Pons (tissue), 1 donor: ENCODE results near the gene RINL.

Experiments
- DNase-seq: peaks from one replicate; pipeline ENCODE4 v3.0.0-alpha.2; 2016; ENCODE audit warnings: low spot score

The RINL gene

GRCh38 chr19:38849147-38849859 lies 28.8 kb downstream of the RINL start:
- peak; percentile 91 for DNase-seq

GRCh38 chr19:38848299-38849146 lies 29.6 kb downstream of the RINL start:
- DNase-seq, result no peak

DNA sequence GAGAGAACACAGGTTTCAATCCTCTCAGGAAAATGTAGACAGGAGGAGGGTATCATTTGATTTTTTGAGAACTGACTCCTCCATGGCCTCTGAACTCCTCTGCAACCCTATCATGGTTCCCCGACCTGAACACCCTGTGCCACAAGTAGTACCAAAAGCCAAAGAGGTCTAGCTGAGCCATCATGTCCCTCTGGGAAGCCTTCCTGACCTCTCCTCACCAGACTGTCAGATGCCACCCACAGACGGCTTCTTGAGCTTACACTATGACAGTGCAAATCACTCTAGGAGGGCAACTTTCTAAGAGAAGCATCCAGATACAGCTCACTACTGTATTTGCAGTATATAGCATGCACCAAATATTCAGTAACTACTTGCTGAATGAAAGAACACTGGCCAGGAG lies 32.0 kb downstream of the RINL start:
- no peak for DNase-seq

- no peak for DNase-seq
These were observed 32.6 kb downstream of the RINL start for GRCh38 chr19:38845374-38846024.

DNA sequence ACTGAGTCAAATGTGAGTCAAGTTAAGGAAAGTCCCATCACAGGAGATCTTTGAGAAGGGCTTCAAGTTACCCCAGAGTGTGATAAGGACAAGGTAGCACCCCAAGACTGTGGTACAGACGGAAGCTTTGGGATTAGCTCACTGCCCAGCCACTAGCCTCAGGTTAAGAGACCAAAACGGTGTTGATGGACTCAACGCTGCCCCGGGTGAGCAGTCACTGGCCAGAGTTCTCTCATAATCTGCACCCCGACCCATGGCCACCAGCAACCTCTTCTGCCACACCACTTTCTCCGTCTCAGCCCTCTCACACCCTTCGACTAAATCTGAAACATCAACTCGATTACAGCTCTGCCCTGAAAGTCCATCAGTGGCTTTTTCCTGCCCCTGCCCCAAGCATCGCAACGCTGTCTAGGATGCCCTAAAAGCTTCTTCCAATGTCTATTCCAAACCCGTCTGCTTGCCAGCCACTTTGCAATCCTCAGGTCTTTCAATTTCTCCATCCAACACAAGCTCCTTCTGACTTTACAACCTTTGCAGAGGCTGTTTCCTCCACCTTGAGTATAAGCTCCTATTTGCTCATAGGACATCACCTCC lies 33.9 kb downstream of the RINL start:
- DNase-seq, result no peak

- no peak for DNase-seq
These were observed 34.8 kb downstream of the RINL start for GRCh38 chr19:38843175-38843758.

GRCh38 chr19:38842439-38843174 lies 35.5 kb downstream of the RINL start:
- DNase-seq, result no peak

- DNase-seq, result no peak
These were observed 36.2 kb downstream of the RINL start for GRCh38 chr19:38841787-38842438.

GRCh38 chr19:38841180-38841766 lies 36.8 kb downstream of the RINL start:
- DNase-seq, result no peak

DNA sequence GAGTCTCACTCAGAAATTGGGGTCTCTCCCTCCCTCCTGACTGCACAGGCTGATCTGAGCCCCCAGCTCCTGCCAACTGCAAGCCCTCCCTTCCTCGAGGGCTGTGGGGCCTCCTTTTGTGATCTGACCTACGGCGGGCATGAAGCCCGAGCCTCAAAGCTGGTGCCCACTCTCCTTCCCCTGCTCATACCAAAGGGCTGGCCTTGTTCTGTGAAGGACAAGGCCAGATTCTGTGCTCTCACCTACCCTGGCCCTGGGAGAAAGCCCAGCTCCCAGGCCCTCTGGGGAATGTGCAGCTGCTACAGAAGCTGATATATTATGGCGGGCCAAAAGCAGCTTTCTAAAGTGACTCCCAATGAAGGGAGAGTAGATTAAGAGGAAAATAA lies 37.5 kb downstream of the RINL start:
- no peak for DNase-seq

GRCh38 chr19:38839816-38840582 lies 38.1 kb downstream of the RINL start:
- DNase-seq, result no peak

- no peak for DNase-seq
These were observed 38.9 kb downstream of the RINL start for GRCh38 chr19:38838986-38839761.

GRCh38 chr19:38838208-38838985 lies 39.7 kb downstream of the RINL start:
- DNase-seq, result no peak

- DNase-seq, result no peak
These were observed 40.4 kb downstream of the RINL start for GRCh38 chr19:38837656-38838121.

DNA sequence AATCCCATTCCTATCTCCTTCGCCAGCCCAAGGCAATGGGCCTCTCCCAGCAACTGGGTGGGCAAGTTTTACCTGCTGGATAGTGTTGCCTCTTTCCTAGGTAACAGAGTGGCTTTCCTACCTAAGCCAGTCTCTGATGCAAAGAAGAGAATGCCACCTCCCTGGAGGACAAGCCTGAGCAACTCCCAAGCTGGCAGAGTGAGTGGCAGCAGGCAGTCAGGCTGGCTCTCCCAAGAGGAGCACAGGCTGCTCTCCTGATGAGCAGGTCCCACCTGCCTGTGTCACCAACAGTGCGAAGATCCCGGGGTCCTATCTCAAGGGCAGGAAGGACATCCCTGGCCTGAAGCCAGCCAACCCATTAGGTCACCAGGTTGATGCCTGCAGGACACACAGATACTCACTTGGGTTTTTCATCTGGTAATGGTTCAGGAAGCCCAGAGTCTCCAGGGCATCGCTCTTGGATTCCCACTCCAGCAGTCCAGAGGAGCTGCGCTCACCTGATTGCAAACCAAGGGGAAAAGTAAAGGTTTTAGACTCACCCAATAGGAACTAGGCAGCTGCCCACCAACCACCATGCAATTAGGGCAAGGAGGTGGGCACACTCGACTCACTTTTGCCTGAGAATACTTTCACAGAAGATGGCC lies 41.0 kb downstream of the RINL start:
- DNase-seq, result no peak

DNA sequence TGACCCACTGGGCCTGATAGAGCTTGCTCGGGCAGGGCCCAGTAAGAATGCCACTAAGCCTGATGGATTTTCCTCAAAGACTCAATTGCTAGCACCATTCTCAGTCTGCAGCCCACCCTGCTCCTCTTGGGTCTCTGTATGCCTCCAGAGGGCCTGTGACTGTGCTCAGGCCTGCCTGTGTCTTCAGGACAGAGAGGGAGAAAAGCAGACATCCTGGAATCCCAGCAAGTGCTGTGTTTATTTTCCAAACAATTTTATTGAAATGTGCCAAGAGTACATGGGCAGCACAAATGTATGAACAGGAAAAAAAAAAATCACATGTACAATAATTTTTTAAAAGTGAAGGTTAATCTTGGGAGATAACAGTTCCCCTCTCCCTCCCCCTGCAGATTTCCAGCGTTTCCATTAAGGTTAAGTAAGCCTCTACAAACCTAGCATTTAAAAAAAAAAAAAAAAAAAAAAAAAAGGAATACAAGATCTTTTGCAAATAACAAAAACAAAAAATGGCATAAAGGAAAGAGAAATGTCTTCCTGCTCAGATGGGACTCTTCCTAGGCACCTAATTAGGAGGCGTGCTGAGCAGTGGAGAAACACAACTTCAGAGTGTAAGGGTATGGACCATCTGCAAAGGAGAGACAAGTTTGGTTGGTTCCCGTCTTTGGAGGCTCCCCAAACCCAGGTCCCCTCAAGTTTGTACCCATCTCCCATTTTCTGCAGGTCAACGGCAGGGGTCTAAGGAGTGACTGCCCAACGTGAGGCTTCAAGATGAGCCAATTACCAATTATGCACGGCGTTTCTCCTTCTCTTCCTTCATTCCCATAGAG lies 41.7 kb downstream of the RINL start:
- DNase-seq, result no peak

GRCh38 chr19:38834590-38834989 lies 43.5 kb downstream of the RINL start:
- no peak for DNase-seq
